Measurements from ENCODE around the gene BOC. TPM values are rescaled to one million over a fixed set of nuclear protein-coding genes. Genes with fewer than 3 reads are reported as not detected.

Gene BOC
- total and polyA plus RNA-seq, 10 of the 15 experiments (the other 5 are each of a cell fraction or from before 2014, with no cell fraction given) = 0.18 TPM; not detected in 9

DNA sequence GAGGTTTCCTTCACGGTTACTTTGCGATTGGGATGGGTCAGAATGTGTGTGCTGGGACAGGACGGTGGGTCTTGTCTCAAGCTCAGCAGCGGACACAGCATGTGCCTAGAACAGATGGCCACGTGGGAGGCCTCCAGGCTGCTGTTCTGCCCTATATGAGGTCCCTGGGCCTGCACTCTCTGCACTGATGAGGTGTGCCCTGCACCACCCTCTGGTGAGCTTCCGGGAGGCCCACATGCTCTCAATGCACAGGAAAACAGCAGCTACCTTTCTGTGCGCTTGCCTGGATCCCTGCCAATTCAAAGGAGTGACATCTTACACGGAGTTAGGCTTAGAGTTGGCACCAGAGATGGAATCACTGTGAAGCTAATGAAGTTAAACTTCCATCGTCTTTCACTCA is 59.8 kb downstream of the BOC start:
- FAIRE-seq = no peak
- POLR2A ChIA-PET = no interaction called here

More for the DNA sequence above, 59.8 kb downstream of the BOC start:
- ChIA-PET SMC1A (ENCODE audit: uncharacterized antibody, unreplicated experiment) (no interaction called here), CTCF (no interaction called here), RAD21 (ENCODE audit: unreplicated experiment) (no interaction called here)
- Histone ChIP-seq H3K4me3 (no peak overlapping the region), H2AFZ (ENCODE audit: control insufficient read depth, low read depth, low read length) (no peak overlapping the region), H4K20me1 (ENCODE audit: control insufficient read depth, insufficient read depth) (no peaks in the 10 kb centered on the region), H3K79me2 (ENCODE audit: control insufficient read depth, insufficient read depth, low read length) (no peaks in the 10 kb centered on the region), H3K27ac (ENCODE audit: control insufficient read depth, insufficient read depth) (no peak overlapping the region), H3K9me3 (replicated peaks; ENCODE audit: control insufficient read depth, insufficient read depth, low read length) (no peaks in the 10 kb centered on the region), H3K36me3 (ENCODE audit: control insufficient read depth in 2 of 2, insufficient read depth in 2 of 2, low read length in 1 of 2) (no peaks in the 10 kb centered on the region), H3K4me2 (ENCODE audit: control insufficient read depth, insufficient read depth) (no peak overlapping the region), H3K9ac (ENCODE audit: control insufficient read depth, insufficient read depth, low read length) (no peak overlapping the region), H3K4me1 (ENCODE audit: control insufficient read depth, insufficient read depth, low read length) (peaks cover 7% of the 10 kb centered on the region), H3K27me3 (replicated peaks in 1 of 2; ENCODE audit: control insufficient read depth in 2 of 2, insufficient read depth in 2 of 2, low read length in 1 of 2) (no peaks in the 10 kb centered on the region)
- 46% methylated on average over 9 of the region's 9 CpGs for WGBS (ENCODE audit: insufficient coverage, insufficient replicate concordance, low lambda C conversion rate, missing lambda C conversion rate)
- ATAC-seq (no peak), DNase-seq (ENCODE audit: low read depth, low spot score) (no peak)
- intact Hi-C loops (cut with micrococcal nuclease; ENCODE audit: unreplicated experiment) (no loop called here), in situ Hi-C loops (cut with MboI) (no loop called here)
- TF ChIP-seq, protein P1, sequence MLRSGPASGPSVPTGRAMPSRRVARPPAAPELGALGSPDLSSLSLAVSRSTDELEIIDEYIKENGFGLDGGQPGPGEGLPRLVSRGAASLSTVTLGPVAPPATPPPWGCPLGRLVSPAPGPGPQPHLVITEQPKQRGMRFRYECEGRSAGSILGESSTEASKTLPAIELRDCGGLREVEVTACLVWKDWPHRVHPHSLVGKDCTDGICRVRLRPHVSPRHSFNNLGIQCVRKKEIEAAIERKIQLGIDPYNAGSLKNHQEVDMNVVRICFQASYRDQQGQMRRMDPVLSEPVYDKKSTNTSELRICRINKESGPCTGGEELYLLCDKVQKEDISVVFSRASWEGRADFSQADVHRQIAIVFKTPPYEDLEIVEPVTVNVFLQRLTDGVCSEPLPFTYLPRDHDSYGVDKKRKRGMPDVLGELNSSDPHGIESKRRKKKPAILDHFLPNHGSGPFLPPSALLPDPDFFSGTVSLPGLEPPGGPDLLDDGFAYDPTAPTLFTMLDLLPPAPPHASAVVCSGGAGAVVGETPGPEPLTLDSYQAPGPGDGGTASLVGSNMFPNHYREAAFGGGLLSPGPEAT (IDR thresholded peaks at IDR 0.05; ENCODE audit: low read depth) = no peak
- TF ChIP-seq ATF7 (IDR thresholded peaks at IDR 0.05; ENCODE audit: low read depth) = no peak
- no peak for TF ChIP-seq KLF5 (IDR thresholded peaks at IDR 0.05; ENCODE audit: partially characterized antibody)
- TF ChIP-seq SPI1 (IDR thresholded peaks at IDR 0.05; ENCODE audit: borderline replicate concordance, insufficient read depth, low read depth, low read length) = no peak
- no peak for TF ChIP-seq EGR1 (IDR thresholded peaks at IDR 0.05; ENCODE audit: borderline replicate concordance in 1 of 2, low read depth in 2 of 2, low read length in 2 of 2)
- no peak for TF ChIP-seq SMC3 (IDR thresholded peaks at IDR 0.05; ENCODE audit: borderline replicate concordance, low read length)
- no peak for TF ChIP-seq HDGF (IDR thresholded peaks at IDR 0.05)
- TF ChIP-seq RELA (IDR thresholded peaks at IDR 0.05; ENCODE audit: borderline replicate concordance, partially characterized antibody) = no peak
- no peak for TF ChIP-seq ZNF622 (IDR thresholded peaks at IDR 0.05)
- no peak for TF ChIP-seq ESRRA (IDR thresholded peaks at IDR 0.05; ENCODE audit: low read length)
- TF ChIP-seq FOS (IDR thresholded peaks at IDR 0.05; ENCODE audit: borderline replicate concordance, extremely low read depth, insufficient read length) = no peak
- TF ChIP-seq PAX5 (IDR thresholded peaks at IDR 0.05; ENCODE audit: borderline replicate concordance, low read depth, low read length) = no peak
- no peak for TF ChIP-seq YY1 (IDR thresholded peaks at IDR 0.05; ENCODE audit: low read depth, low read length)
- TF ChIP-seq, protein P2, sequence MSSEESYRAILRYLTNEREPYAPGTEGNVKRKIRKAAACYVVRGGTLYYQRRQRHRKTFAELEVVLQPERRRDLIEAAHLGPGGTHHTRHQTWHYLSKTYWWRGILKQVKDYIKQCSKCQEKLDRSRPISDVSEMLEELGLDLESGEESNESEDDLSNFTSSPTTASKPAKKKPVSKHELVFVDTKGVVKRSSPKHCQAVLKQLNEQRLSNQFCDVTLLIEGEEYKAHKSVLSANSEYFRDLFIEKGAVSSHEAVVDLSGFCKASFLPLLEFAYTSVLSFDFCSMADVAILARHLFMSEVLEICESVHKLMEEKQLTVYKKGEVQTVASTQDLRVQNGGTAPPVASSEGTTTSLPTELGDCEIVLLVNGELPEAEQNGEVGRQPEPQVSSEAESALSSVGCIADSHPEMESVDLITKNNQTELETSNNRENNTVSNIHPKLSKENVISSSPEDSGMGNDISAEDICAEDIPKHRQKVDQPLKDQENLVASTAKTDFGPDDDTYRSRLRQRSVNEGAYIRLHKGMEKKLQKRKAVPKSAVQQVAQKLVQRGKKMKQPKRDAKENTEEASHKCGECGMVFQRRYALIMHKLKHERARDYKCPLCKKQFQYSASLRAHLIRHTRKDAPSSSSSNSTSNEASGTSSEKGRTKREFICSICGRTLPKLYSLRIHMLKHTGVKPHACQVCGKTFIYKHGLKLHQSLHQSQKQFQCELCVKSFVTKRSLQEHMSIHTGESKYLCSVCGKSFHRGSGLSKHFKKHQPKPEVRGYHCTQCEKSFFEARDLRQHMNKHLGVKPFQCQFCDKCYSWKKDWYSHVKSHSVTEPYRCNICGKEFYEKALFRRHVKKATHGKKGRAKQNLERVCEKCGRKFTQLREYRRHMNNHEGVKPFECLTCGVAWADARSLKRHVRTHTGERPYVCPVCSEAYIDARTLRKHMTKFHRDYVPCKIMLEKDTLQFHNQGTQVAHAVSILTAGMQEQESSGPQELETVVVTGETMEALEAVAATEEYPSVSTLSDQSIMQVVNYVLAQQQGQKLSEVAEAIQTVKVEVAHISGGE (CRISPR knock-in tag; IDR thresholded peaks at IDR 0.05) = no peak
- TF ChIP-seq IKZF2 (IDR thresholded peaks at IDR 0.05) = no peak
- TF ChIP-seq RAD21 (IDR thresholded peaks at IDR 0.05; ENCODE audit: insufficient read depth, low read depth, low read length) = no peak
- no peak for TF ChIP-seq BACH1 (IDR thresholded peaks at IDR 0.05; ENCODE audit: borderline replicate concordance)
- TF ChIP-seq CBX3 (IDR thresholded peaks at IDR 0.05; ENCODE audit: borderline replicate concordance, low read depth) = no peak
- TF ChIP-seq WRNIP1 (IDR thresholded peaks at IDR 0.05; ENCODE audit: borderline replicate concordance, low read depth, low read length) = no peak
- TF ChIP-seq RFX5 (IDR thresholded peaks at IDR 0.05; ENCODE audit: low read depth, low read length) = no peak
- BruUV-seq (replicated peaks) = no TSS peak

Data from GM12878 (cell line).